Testis (tissue), 2 donors: ENCODE measurements around the gene CYP4F2.

Experiments used
- CTCF ChIP-seq, 3 experiments: fragments of 450-650 bp in 2 of 3; fragments of 200-600 bp in 1 of 3; sonication (generic) in 1 of 3; IDR thresholded peaks; one replicate each; pipeline ENCODE4 v1.5.1; 2016 to 2019; ENCODE audit warnings: antibody characterized with exemption in 3 of 3, mild to moderate bottlenecking in 2 of 3, moderate library complexity in 1 of 3
- POLR2A ChIP-seq: fragments of 450-650 bp; IDR thresholded peaks from one replicate; pipeline ENCODE4 v1.6.1; 2017; ENCODE audit warnings: antibody characterized with exemption, mild to moderate bottlenecking, moderate library complexity

GRCh38 chr19:15892012-15892411, 5.9 kb downstream of the CYP4F2 start:
- no peak for TF ChIP-seq CTCF (IDR thresholded peaks at IDR 0.05)
- TF ChIP-seq POLR2A: no peak
